ENCODE measurements around the gene CCR8.
"Not testable (repeated sequence)": the region's sequence is repeated elsewhere in the genome, so short reads cannot be mapped to it uniquely, and the experiment has no call there.

CCR8 gene

DNA sequence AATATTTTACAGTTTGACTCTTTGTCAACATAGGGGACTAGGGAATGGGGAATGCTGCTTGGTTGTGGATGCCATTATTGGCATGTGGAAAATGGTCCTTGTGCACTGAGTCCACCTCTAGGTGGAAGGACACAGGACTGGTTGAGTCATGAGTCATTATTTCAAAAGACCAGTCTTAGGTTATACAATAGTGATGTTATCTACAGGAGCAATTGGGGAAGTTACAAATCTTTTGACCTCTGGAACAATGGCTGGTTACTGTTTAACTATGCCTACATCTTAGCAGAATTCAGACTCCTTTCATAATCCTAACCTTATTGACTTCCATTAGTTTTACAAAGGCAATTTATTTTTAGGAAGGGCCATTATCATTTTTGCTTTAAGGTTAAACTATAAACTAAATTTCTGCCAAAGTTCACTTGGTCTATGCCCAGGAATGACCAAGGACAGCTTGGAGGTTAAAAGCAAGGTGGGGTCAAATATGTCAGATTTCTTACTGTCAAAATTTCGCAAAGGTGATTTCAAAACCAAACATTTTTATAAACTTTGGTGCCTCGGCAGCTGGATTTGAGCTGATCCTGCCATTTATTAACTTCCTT, 11.8 kb upstream of the CCR8 start:
- ATAC-seq: no peak

DNA sequence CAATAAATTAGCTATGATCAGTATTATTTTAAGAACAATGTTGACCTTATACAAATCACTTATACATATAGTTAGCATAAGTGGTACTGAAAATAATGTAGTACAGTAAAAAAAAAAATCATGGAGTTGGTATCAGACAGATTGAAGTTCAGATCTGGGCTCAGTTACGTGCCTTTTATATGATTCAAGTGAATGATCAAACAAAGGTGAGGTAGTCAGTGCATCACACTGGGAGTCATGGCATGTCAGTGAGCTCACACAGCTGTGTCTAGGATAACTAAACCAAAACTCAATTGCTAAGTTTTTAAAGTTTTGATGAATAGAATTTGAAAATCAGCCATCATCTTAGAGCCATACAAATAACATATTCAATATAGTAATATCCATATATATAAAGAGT, 11.2 kb upstream of the CCR8 start:
- no peak for ATAC-seq

More for the DNA sequence above, 11.8 kb upstream of the CCR8 start:
- DNase-seq: no peak

DNA sequence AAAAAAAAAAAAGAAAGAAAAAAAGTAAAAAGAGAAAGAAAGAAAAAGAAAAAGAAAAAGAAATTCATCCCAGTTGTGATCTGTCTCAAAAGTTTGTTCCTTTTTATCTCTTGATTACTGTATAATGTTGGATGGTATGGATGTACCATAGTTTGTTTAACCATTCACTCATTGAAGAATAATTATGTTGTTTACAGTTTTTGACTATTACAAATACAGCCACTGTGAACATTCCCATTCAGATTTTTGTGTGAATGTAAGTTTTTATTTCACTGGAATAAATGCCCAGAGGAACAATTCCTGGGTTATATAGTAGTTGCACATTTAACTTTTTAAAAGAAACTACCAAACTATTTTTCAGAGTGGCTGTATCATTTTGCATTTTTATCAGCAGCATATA, 10.3 kb upstream of the CCR8 start:
- DNase-seq (no peak), ATAC-seq (no peak)

More for the DNA sequence above, 11.2 kb upstream of the CCR8 start:
- no peak for DNase-seq

DNA sequence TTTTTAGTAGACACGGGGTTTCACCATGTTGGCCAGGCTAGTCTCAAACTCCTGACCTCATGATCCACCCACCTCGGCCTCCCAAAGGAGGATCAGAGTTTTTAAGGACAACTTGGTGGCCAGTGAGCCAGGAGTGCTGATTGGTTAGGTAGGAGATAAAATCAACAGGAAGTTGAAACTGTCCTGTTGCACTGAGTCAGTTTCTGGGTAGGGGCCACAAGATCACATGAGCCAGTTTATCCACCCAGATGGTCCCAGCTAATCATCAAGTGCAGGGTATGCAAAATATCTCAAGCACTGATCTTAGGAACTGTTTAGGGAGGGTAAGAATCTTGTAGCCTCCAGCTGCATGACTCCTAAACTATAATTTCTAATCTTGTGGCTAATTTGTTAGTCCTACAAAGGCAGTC, 7.9 kb upstream of the CCR8 start:
- peak; percentile 74 for ATAC-seq
- not testable (repeated sequence) for DNase-seq

DNA sequence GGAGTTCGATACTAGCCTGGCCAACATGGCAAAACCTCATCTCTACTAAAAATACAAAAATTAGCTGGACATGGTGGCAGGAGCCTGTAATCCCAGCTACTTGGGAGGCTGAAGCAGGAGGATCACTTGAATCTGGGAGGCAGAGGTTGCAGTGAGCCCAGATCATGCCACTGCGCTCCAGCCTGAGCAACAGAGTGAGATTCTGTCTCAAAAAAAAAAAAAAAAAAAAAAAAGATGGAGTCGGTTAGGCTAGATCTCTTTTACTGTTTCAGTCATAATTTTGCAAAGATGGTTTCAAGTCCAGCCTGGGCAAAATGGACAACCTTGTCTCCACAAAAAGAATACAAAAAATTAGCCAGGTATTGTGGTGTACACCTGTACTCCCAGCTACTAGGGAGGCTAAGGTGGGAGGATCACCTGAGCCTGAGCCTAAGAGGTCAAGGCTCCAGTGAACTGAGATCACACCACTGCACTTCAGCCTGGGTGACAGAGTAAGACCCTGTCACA, 7.2 kb upstream of the CCR8 start:
- not testable (repeated sequence) for DNase-seq, ATAC-seq

DNA sequence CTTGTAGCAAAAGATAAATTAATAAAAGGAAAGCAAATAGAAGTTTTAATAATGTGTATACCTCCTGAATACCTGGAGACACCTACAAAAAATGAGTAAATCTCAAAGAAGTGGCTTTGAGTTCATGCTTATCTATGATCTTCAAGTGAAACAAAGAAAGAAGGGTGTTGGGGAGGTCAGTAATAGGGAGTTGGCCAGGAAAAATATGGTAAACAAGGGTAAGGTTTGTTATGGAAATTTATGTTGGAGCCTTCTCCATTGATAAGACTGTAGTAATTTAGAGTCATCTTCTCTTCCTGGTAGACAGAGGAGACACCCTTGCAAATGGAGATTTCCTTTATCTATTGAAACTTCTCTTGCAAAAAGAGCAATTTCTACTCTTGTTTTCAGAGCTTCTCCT, 6.6 kb upstream of the CCR8 start:
- ATAC-seq (no peak), DNase-seq (no peak)

DNA sequence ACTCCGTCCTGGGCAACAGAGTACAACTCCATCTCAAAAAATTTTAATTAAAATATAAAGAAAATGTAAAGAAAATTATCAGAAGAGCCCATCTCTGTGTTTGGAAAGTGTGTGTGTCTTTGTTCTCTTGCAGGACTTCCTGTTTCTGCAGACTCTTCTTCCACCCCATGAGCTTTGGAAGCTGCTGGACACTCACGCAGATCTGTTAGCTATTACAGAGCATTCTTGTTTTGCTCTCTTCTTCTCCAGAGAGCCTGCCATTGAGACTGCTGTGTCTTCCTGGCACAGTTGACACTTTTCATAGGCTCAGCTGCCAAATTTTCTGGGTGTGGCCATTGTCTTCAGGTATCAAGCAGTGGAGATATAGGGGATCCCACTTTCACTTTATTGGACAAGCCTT, 6.0 kb upstream of the CCR8 start:
- DNase-seq: no peak
- no peak for ATAC-seq

DNA sequence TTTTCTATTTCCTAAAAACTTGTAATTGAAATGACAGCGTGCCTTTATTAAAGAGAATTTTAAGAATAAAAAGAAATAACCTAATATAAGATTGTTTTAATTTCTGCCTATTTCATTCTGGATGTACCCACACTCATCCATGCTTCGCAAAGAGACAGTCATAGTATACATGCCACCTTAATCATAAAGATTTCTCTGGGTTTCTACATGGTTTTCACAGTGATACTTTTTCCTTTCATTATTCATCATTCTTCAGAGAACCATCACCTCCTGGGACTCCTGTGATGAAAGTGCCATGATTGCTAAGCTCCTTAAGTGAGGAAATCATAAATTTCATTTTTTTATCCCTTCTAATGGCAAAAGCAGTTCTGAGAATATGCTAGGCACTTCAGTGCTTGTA, 4.3 kb upstream of the CCR8 start:
- DNase-seq (no peak), ATAC-seq (peak; percentile 57)

DNA sequence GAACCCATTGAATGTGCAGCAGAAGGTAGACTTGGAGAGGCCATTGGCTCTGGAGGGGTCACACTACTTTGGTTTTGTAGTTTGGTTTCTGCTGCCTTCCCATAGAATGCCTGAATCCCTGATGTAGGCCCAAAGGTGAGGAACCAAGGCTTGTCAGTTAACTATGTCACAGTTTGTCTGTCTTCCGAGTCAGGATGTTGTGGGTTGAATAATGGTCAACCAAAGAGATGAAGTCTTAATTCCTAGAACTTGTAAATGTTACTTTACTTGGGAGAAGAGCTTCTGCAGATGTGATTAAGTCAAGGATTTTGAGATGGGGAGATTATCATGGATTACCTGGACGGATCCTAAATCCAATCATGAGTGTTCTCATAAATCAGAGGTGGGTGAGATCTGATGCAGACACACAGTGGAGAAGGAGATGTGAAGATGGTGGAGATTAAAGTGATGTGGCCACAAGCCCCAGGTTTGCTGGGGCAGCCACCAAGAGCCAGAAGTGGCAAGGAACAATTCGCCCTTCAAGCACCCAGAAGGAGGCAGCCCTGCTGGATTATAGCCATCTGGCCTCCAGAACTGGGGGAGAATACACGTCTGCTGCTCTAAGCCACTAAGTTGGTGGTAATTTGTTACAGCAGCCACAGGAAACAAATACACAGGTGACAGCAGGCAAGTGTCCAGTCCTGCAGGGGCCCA, 2.3 kb upstream of the CCR8 start:
- DNase-seq (no peak), ATAC-seq (no peak)

DNA sequence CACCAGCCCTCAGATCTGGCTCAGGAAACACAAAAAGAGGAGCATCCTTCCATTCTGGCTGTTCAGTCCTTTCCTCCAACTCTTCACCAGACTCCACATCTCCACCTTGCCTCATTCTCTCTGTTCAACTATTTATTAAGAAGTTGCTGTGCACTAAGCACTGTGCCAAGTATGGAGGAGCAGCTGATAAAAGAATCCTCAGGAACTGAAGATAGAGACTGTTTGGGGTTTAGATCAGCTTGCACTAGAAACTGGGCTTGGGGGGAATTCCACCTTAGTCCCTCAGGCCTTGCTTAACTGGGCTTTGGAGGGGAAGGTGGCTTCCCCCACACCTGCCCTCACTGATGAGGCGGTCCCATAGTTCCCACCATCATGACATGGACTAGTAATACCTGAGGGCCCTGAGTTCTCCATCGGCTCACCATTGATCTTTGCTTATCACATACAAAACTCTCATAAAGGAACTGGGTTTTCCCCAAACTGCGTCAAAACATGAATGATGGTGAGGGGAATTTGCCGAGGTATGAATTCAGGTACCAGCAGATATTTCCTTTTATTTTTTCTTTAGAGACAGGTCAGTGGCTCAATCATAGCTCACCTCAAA, 1.7 kb upstream of the CCR8 start:
- ATAC-seq: peak; percentile 62
- DNase-seq: no peak

DNA sequence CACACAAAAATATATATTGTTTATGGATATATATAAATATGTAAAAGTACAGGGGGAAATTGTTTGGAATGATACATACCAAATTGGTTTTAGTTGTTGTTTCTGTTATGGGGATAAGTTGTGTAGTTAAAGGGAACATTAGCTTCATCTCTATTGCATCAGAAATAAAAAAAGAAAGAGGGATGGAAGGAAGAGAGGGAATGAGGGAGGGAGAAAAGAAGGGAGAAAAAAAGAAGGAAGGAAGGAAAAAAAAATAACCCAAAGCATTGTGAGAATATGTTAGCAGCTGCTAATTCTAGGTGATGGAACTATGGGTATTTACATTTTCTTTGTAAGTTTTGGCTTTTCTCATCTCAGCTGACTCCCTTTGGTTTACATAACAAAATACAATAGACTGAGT, 1.3 kb downstream of the CCR8 start:
- ATAC-seq (no peak), DNase-seq (no peak)

DNA sequence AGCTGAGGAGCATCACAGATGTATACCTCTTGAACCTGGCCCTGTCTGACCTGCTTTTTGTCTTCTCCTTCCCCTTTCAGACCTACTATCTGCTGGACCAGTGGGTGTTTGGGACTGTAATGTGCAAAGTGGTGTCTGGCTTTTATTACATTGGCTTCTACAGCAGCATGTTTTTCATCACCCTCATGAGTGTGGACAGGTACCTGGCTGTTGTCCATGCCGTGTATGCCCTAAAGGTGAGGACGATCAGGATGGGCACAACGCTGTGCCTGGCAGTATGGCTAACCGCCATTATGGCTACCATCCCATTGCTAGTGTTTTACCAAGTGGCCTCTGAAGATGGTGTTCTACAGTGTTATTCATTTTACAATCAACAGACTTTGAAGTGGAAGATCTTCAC, 3.0 kb downstream of the CCR8 start:
- ATAC-seq: no peak
- DNase-seq: no peak

DNA sequence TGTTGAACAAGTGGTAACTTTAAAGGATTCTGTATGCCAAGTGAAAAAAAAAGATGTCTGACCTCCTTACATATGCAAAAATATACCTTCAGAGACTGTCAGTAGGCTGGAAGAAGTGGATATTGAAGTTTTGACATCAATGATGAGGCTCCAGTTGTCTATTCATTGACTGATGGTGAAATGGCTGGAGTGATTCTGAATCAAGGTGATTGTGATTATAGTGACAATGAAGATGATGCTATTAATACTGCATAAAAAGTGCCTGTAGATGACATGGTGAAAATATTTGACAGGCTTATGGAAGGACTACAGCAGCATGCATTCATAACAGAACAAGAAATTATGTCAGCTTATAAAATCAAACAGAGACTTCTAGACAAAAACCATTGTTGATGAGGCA, 4.1 kb downstream of the CCR8 start:
- ATAC-seq: no peak
- DNase-seq: no peak

DNA sequence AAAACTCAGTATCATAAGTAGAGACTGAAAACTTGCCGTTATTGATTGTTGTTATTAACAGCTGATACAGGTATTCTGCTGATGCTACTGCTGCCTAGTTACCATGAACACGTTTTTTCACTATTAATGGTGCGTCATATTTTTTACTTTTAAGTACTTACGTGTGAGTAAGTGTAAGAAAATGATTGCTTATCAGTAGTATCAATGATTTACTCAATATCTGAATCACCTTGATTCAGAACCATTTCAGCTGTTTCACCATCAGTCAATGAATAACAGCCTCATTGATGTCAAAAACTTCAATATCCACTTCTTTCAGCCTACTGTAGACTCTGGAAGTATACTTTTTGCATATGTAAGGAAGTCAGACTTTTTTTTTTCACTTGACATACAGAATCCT, 4.7 kb downstream of the CCR8 start:
- ATAC-seq: no peak
- no peak for DNase-seq

DNA sequence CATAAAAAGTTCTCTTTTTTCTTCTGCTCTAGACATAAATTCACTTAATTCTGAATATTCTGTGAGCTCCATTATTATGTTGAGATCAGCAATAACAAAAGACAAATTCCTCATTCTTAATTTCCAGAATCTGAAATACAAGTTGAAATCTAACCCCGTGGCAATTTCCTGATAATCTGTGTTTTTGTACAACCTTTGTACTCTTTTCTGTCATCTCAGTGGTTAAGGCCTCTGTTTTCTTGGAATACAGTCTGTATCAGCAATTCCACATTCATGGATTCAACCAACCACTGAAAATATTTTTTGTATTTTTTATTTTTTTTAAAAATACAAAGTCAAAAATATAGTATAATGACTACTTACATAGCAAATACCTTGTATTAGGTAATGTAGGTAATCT, 8.7 kb downstream of the CCR8 start:
- ATAC-seq: no peak

DNA sequence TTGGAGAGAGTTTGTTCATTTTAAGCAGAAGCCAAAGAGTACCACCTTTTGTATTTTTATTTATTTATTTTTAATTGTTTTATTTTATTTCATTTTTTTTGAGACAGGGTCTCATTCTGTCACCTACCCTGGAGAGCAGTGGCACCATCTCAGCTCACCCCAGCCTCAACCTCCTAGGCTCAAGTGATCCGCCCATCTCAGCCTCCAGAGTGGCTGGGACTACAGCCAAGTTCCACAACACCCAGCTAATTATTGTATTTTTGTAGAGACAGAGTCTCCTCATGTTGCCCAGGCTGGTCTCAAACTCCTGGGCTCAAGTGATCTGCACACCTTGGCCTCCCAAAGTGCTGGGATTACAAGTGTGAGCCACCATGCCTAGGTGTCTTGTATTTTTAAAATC, 9.6 kb downstream of the CCR8 start:
- DNase-seq (no peak), ATAC-seq (no peak)

More for the DNA sequence above, 8.7 kb downstream of the CCR8 start:
- DNase-seq: no peak

DNA sequence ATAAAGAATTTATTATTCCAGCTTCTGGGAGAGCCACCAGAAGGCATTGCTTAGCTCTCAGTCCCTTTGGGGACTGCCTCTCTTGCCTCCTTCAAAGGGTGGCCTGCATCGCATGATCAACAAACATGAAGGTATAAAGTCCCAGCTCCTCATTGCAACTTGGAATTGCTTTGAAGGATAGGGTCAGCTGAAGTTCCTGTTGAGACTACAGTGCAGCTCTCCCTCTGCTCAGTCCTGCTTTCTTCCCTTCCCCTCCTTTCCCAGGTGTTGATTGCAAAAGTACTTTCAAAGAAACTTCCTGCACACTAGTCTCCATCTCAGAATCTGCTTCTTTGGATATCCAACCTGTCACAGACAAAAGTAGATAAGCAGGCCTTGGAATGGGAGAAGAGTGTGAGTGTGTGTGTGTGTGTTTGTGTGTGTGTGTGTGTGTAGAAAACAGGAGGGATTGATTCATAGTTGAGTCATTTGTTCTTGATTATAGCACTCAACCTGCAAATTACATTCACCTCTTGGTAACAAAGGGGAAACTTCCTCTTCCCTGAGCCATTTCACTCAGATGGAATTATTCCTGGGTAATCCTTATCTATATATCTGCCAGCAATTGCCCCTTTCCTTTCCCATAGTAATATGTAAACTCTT, 13.7 kb downstream of the CCR8 start:
- no peak for DNase-seq
- ATAC-seq: no peak

DNA sequence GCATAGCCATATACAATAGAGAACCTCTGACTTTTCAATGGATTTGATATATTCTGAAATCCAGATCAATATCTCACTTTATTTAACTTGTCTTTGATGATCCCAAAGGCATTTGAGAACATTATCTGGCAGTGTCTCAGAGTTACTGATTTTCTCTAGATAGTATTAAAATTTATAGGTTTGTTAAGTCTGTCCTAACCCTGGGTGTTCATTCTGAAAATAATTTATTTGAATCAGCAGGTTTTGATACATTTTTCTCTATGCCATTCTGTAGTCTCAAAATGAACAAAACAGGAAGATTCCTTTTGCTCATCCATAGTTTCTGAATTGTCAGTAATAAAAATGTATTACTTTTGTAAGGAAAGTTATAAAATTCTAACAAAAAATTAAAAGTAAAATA, 14.3 kb downstream of the CCR8 start:
- ATAC-seq (no peak), DNase-seq (no peak)

DNA sequence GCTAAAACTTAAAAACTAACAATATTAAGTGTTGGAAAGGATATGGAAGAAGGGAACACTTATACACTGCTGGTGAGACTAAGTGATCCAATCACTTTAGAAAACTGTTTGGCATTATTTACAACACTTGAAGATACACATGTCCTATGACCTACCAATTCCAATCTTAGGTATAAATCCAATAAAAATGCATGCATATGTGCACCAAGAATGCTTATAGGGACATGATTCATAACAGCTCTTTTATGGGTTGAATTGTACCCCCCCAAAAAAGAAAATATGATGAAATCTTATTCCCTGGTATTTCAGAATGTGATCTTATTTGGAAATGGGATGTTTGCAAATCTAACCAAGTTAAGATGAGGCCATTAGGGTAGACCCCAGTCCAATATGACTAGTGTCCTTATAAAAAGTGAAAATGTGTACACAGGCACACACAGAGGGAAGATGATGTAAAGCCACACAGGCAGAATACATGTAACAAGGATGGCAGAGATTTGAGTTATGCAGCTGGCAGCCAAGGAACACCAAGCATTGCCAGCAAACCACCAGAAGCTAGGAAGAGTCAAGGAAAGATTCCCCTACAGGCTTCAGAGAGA, 15.3 kb downstream of the CCR8 start:
- ATAC-seq (no peak), DNase-seq (no peak)

DNA sequence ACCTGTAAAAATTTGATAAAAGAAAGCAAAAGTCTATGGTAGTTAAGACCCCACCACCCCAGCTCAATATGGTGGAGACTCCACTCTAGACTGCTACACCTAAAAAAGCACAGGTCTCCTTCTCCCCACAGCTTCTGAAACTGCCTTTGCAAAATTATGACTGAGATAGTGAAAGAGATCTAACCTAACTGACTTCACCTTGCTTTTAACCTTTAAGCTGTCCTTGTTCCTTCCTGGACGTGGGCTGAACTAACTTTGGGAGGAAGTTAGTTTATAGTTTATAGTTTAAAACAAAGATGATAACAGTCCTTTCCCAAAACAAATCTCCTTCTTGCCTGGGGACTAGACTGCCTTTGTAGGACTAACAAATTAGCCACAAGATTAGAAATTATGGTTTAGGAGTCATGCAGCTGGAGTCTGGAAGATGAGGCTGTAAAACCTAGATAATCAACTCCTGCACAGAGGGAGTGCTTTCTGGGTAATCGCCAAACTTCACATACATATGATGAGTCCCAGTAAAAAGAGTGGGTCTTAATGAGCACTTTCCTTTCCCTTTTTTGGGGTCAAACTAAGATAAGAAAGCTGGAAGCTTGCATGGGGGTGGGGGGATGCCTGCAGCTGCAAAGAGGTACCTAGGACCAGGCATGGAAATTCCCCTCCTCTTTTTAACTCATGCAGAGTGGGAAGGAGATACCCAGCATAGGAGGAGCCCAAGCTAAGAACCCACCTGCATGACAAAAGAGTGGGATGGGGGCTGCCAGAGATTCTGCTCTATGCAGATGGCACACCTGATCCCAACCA, 17.5 kb downstream of the CCR8 start:
- DNase-seq (no peak), ATAC-seq (peak; percentile 77)

DNA sequence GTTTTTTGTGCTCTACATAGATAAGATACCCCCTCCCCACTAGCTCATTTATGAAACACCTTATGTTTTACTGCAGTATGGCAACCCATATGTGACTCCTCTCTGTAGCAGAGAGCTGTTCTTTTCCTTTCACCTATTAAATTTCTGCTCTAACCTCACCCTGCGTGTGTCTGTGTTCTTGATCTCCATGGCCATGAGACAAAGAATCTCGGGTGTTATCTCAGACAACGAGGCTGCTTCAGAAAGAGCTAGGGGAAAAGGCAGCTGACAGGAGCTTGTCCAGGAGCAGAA, 18.0 kb downstream of the CCR8 start:
- no peak for ATAC-seq

DNA sequence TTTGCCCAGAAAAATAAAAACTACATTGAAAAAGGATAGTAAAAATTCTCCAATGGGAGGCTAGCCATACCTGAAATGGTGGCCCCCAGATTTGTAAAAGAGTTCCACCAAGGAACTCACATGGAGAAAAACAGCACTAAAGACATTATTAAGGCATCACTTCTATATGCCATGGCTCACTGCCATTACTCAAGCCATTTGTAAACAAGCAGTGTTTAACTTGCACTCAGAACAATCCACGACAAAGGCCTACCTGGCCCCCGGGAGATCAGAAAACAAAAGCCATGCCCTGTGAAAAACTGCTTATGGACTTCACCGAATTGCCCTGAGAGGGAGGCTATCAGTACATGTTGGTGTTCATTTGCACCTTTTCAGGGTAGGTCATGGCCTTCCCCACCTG, 19.6 kb downstream of the CCR8 start:
- no peak for ATAC-seq
- no peak for DNase-seq

More for the DNA sequence above, 18.0 kb downstream of the CCR8 start:
- DNase-seq: no peak

Data from stimulated activated naive CD8-positive, alpha-beta T cell treated with anti-CD3 and anti-CD28 coated beads, Interleukin-15, Interleukin-2, amounts not matched to agents 100 U/mL and 50 U/mL, for 24 hours (primary cell).